A549 (cell line): ENCODE data around the gene EEF2.

Source experiments
- CTCF ChIP-seq: fragments of >200 bp; sonication (Bioruptor Twin); formaldehyde crosslinking; IDR thresholded peaks from 3 replicates; pipeline ENCODE4 v1.5.1; 2016
- EP300 ChIP-seq, 2 experiments: fragments of >200 bp; sonication (Bioruptor Twin); formaldehyde crosslinking; IDR thresholded peaks; 2 replicates in 1 of 2; 3 replicates in 1 of 2; pipeline ENCODE4 v1.6.1; 2016 to 2017
- JUNB ChIP-seq: fragments of >200 bp; sonication (Bioruptor Twin); formaldehyde crosslinking; IDR thresholded peaks from 2 replicates; pipeline ENCODE4 v1.6.1; 2016
- KDM1A ChIP-seq: fragments of 200-600 bp; sonication (generic); IDR thresholded peaks from 2 replicates; pipeline ENCODE4 v1.6.1; 2016; ENCODE audit warnings: low read depth, mild to moderate bottlenecking
- PBX3 ChIP-seq: IDR thresholded peaks from 2 replicates; pipeline ENCODE4 v1.6.1; 2012
- PHF8 ChIP-seq: fragments of 200-600 bp; sonication (generic); IDR thresholded peaks from 2 replicates; pipeline ENCODE4 v1.6.1; 2016; ENCODE audit warnings: low read depth, mild to moderate bottlenecking, antibody characterized with exemption, moderate library complexity, borderline replicate concordance
- REST ChIP-seq: fragments of 200-600 bp; sonication (generic); IDR thresholded peaks from 2 replicates; pipeline ENCODE4 v1.6.1; 2016; ENCODE audit warnings: antibody characterized with exemption, mild to moderate bottlenecking, moderate library complexity
- SMC3 ChIP-seq: fragments of >200 bp; sonication (Bioruptor Twin); formaldehyde crosslinking; IDR thresholded peaks from 3 replicates; pipeline ENCODE4 v1.6.1; 2018; ENCODE audit warnings: inconsistent platforms
- ZFP36 ChIP-seq: fragments of 450-650 bp; IDR thresholded peaks from 2 replicates; pipeline ENCODE4 v1.6.1; 2014; ENCODE audit warnings: borderline replicate concordance; ENCODE audit not compliant: partially characterized antibody

- TF ChIP-seq EP300 (IDR thresholded peaks at IDR 0.05) (no peak), CTCF (no peak), PBX3 (no peak), REST (no peak), KDM1A (no peak), ZFP36 (no peak), JUNB (no peak), SMC3 (no peak), PHF8 (no peak)
These were observed 43.3 kb upstream of the EEF2 start for GRCh38 chr19:4028334-4029246.
